IMR-90 (cell line): ENCODE measurements around the gene TCF25. TPM values are rescaled to one million over a fixed set of nuclear protein-coding genes. Genes with fewer than 3 reads are reported as not detected.

Experiments
- ATAC-seq: fragments of 200-7000 bp; cut with Tn5 transposase; 2 replicates; pipeline ENCODE4 v1.9.1; 2020; ENCODE audit warnings: low read depth, mild to moderate bottlenecking, moderate library complexity
- BruUV-seq: library from RNA; stranded (reverse); fragments of 400-500 nt; replicated peaks from 2 replicates; lab custom pipeline; 2021; lab: Mats Ljungman, UMichigan
- CTCF ChIA-PET: fragments of 300-600 bp; formaldehyde crosslinking; extraction: SDS; loops from one replicate; lab custom pipeline; 2021; ENCODE audit warnings: antibody characterized with exemption; lab: Yijun Ruan, JAX
- POLR2A ChIA-PET: fragments of 300-600 bp; sonication (Branson Sonifier 250); formaldehyde crosslinking; loops from one replicate; lab custom pipeline; 2022; ENCODE audit warnings: antibody characterized with exemption; ENCODE audit not compliant: unreplicated experiment; lab: Charles Lee
- DNase-seq: peaks from one replicate; pipeline ENCODE4 v3.0.0; 2013
- H2AFZ ChIP-seq: replicated peaks from 2 replicates; pipeline ENCODE3; 2013; ENCODE audit warnings: low read length, mild to moderate bottlenecking; ENCODE audit not compliant: poor library complexity
- H2AK5ac ChIP-seq: 2 replicates; pipeline ENCODE4 v1.6.1; 2013; ENCODE audit warnings: low read depth, low read length, inconsistent platforms
- H2AK9ac ChIP-seq: replicated peaks from 2 replicates; pipeline ENCODE3; 2013; ENCODE audit warnings: mild to moderate bottlenecking, low read depth, low read length, moderate library complexity; ENCODE audit not compliant: poor library complexity
- H2BK120ac ChIP-seq: 2 replicates; pipeline ENCODE4 v1.6.1; 2013; ENCODE audit warnings: low read depth, low read length, inconsistent platforms
- H2BK15ac ChIP-seq: 3 replicates; pipeline ENCODE4 v1.6.1; 2013; ENCODE audit warnings: low read depth, low read length, inconsistent platforms
- H2BK20ac ChIP-seq: 2 replicates; pipeline ENCODE4 v1.6.1; 2013; ENCODE audit warnings: low read depth, mild to moderate bottlenecking, inconsistent platforms, low read length, moderate library complexity
- H2BK5ac ChIP-seq: 2 replicates; pipeline ENCODE4 v1.6.1; 2013; ENCODE audit warnings: mild to moderate bottlenecking, low read depth, low read length, inconsistent platforms; ENCODE audit not compliant: poor library complexity, severe bottlenecking
- H3K14ac ChIP-seq: replicated peaks from 2 replicates; pipeline ENCODE4 v1.6.1; 2013; ENCODE audit warnings: low read depth, low read length, inconsistent platforms
- H3K18ac ChIP-seq: 2 replicates; pipeline ENCODE4 v1.6.1; 2013; ENCODE audit warnings: low read depth, low read length, control low read depth
- H3K23ac ChIP-seq: 2 replicates; pipeline ENCODE4 v1.6.1; 2013; ENCODE audit warnings: low read depth, low read length, inconsistent platforms
- H3K27ac ChIP-seq: 2 replicates; pipeline ENCODE4 v1.5.1; 2013; ENCODE audit warnings: mild to moderate bottlenecking, control low read depth, low read length; ENCODE audit not compliant: insufficient read depth
- H3K27me3 ChIP-seq: 2 replicates; pipeline ENCODE4 v1.6.1; 2013; ENCODE audit warnings: low read length; ENCODE audit not compliant: control insufficient read depth, insufficient read depth
- H3K36me3 ChIP-seq: 2 replicates; pipeline ENCODE4 v1.6.1; 2013; ENCODE audit warnings: low read length, mixed read lengths; ENCODE audit not compliant: control insufficient read depth, insufficient read depth
- H3K4ac ChIP-seq: 2 replicates; pipeline ENCODE4 v1.6.1; 2013; ENCODE audit warnings: low read depth, low read length, inconsistent platforms
- H3K4me1 ChIP-seq: 2 replicates; pipeline ENCODE4 v1.6.1; 2013; ENCODE audit warnings: low read length, mixed read lengths; ENCODE audit not compliant: control insufficient read depth, insufficient read depth
- H3K4me2 ChIP-seq: 2 replicates; pipeline ENCODE4 v1.6.1; 2013; ENCODE audit warnings: low read depth, mild to moderate bottlenecking, control low read depth, low read length, moderate library complexity
- H3K4me3 ChIP-seq: 2 replicates; pipeline ENCODE4 v1.5.1; 2013; ENCODE audit warnings: low read depth, mild to moderate bottlenecking, control low read depth, low read length, moderate library complexity; ENCODE audit not compliant: insufficient read depth
- H3K56ac ChIP-seq: 2 replicates; pipeline ENCODE4 v1.6.1; 2013; ENCODE audit warnings: low read length, inconsistent platforms; ENCODE audit not compliant: insufficient read depth; ENCODE audit errors: extremely low read depth
- H3K79me1 ChIP-seq, 2 experiments: 2 replicates each; pipeline ENCODE4 v1.6.1; 2013; ENCODE audit warnings: low read length in 2 of 2, inconsistent platforms in 1 of 2, low read depth in 1 of 2
- H3K9ac ChIP-seq: 2 replicates; pipeline ENCODE4 v1.6.1; 2013; ENCODE audit warnings: low read depth, low read length, control low read depth
- H3K9me1 ChIP-seq: 2 replicates; pipeline ENCODE4 v1.6.1; 2013; ENCODE audit warnings: low read length, inconsistent platforms; ENCODE audit not compliant: insufficient read depth
- H3K9me3 ChIP-seq: 2 replicates; pipeline ENCODE4 v1.6.1; 2013; ENCODE audit warnings: low read length; ENCODE audit not compliant: control insufficient read depth, insufficient read depth
- H4K20me1 ChIP-seq: 2 replicates; pipeline ENCODE4 v1.6.1; 2013; ENCODE audit warnings: low read length, inconsistent platforms; ENCODE audit not compliant: insufficient read depth
- H4K5ac ChIP-seq: 2 replicates; pipeline ENCODE4 v1.6.1; 2013; ENCODE audit warnings: mild to moderate bottlenecking, low read depth, low read length, control low read depth
- H4K8ac ChIP-seq, 2 experiments: 2 replicates each; pipeline ENCODE4 v1.6.1; 2013; ENCODE audit warnings: low read depth in 2 of 2, low read length in 2 of 2, control low read depth in 1 of 2, inconsistent platforms in 1 of 2
- H4K91ac ChIP-seq: 2 replicates; pipeline ENCODE4 v1.6.1; 2013; ENCODE audit warnings: low read depth, low read length, inconsistent platforms; ENCODE audit not compliant: insufficient read depth
- CEBPB ChIP-seq: IDR thresholded peaks from 2 replicates; pipeline ENCODE4 v1.6.1; 2012; ENCODE audit warnings: low read depth, low read length, improper control_type of control experiment
- CHD1 ChIP-seq: IDR thresholded peaks from 2 replicates; pipeline ENCODE4 v1.6.1; 2012; ENCODE audit warnings: low read depth, low read length, improper control_type of control experiment
- MAFK ChIP-seq: IDR thresholded peaks from 2 replicates; pipeline ENCODE4 v1.6.1; 2012; ENCODE audit warnings: low read depth, low read length, improper control_type of control experiment
- MAZ ChIP-seq: IDR thresholded peaks from 2 replicates; pipeline ENCODE4 v1.6.1; 2012; ENCODE audit warnings: low read depth, mild to moderate bottlenecking, low read length, improper control_type of control experiment, moderate library complexity, borderline replicate concordance
- MXI1 ChIP-seq: IDR thresholded peaks from 2 replicates; pipeline ENCODE4 v1.6.1; 2012; ENCODE audit warnings: low read depth, mild to moderate bottlenecking, low read length, moderate library complexity, borderline replicate concordance
- NFE2L2 ChIP-seq: fragments of 150-350 bp; IDR thresholded peaks from 2 replicates; pipeline ENCODE4 v1.6.1; 2016; ENCODE audit warnings: low read depth, mild to moderate bottlenecking, low read length
- POLR2A ChIP-seq: IDR thresholded peaks from 2 replicates; pipeline ENCODE4 v1.6.1; 2012; ENCODE audit warnings: mild to moderate bottlenecking, low read depth, low read length
- RAD21 ChIP-seq: IDR thresholded peaks from 2 replicates; pipeline ENCODE4 v1.6.1; 2012; ENCODE audit warnings: low read length, improper control_type of control experiment
- RCOR1 ChIP-seq: IDR thresholded peaks from 2 replicates; pipeline ENCODE4 v1.6.1; 2012; ENCODE audit warnings: mild to moderate bottlenecking, low read length, improper control_type of control experiment; ENCODE audit not compliant: insufficient replicate concordance
- RFX5 ChIP-seq: IDR thresholded peaks from 2 replicates; pipeline ENCODE4 v1.8.0; 2012; ENCODE audit warnings: low read depth, mild to moderate bottlenecking, low read length, moderate library complexity
- SMC3 ChIP-seq: fragments of 150-350 bp; IDR thresholded peaks from 2 replicates; pipeline ENCODE4 v1.6.1; 2016; ENCODE audit warnings: low read depth, mild to moderate bottlenecking, antibody characterized with exemption, low read length, moderate library complexity
- WGBS, 2 experiments: methylation state at CpG; one replicate each; pipeline versions ENCODE4 v1.1.5 to v1.1.7; 2013; ENCODE audit warnings: missing lambda C conversion rate in 2 of 2; ENCODE audit not compliant: insufficient read length in 1 of 2; ENCODE audit errors: extremely low coverage in 2 of 2; 5-methylcytosine and 5-hydroxymethylcytosine counted together
- dilution Hi-C: fragments of 300-500 bp; cut with HindIII; formaldehyde crosslinking; loops from one replicate; pipeline ENCODE4 v1.14.3; 2018; ENCODE audit warnings: low sequenced_read_pairs; ENCODE audit not compliant: unreplicated experiment
- in situ Hi-C: fragments of 300-500 bp; cut with MboI; formaldehyde crosslinking; loops from 3 replicates; pipeline ENCODE4 v1.14.3; 2019; ENCODE audit warnings: low sequenced_read_pairs, inconsistent platforms, mixed read lengths
- intact Hi-C: fragments of 100-400 bp; cut with micrococcal nuclease; formaldehyde crosslinking; loops from 2 replicates; pipeline ENCODE4 v1.10.0; 2022
- polyA plus RNA-seq, 3 experiments: library from polyadenylated mRNA; depleted of rRNA; stranded (reverse); fragments of >200 nt; gene quantifications; 2 replicates each; pipeline ENCODE4 v1.2.3, GENCODE V29; 2012; ENCODE audit warnings: low replicate concordance in 1 of 3
- total RNA-seq: library from RNA; depleted of rRNA; stranded (reverse); fragments of >200 nt; gene quantifications from 2 replicates; pipeline ENCODE4 v1.2.3, GENCODE V29; 2012
- TF ChIP-seq, protein P1 (sequence below): conservative IDR thresholded peaks from 2 replicates; pipeline ENCODE4 v1.5.1; 2012; ENCODE audit warnings: mild to moderate bottlenecking, low read depth, low read length, improper control_type of control experiment
- TF ChIP-seq, protein P2 (sequence below): fragments of 150-350 bp; IDR thresholded peaks from 2 replicates; pipeline ENCODE4 v1.6.1; 2016; ENCODE audit warnings: low read depth, mild to moderate bottlenecking, low read length, moderate library complexity, borderline replicate concordance
- TF ChIP-seq, protein P3 (sequence below): fragments of 150-350 bp; IDR thresholded peaks from 2 replicates; pipeline ENCODE4 v1.6.1; 2017; ENCODE audit warnings: mild to moderate bottlenecking, antibody characterized with exemption, low read length, low read depth

The TCF25 gene
- total and polyA plus RNA-seq, 2 of the 4 experiments (the other 2 are of a cell fraction), result 127 to 184 TPM

DNA sequence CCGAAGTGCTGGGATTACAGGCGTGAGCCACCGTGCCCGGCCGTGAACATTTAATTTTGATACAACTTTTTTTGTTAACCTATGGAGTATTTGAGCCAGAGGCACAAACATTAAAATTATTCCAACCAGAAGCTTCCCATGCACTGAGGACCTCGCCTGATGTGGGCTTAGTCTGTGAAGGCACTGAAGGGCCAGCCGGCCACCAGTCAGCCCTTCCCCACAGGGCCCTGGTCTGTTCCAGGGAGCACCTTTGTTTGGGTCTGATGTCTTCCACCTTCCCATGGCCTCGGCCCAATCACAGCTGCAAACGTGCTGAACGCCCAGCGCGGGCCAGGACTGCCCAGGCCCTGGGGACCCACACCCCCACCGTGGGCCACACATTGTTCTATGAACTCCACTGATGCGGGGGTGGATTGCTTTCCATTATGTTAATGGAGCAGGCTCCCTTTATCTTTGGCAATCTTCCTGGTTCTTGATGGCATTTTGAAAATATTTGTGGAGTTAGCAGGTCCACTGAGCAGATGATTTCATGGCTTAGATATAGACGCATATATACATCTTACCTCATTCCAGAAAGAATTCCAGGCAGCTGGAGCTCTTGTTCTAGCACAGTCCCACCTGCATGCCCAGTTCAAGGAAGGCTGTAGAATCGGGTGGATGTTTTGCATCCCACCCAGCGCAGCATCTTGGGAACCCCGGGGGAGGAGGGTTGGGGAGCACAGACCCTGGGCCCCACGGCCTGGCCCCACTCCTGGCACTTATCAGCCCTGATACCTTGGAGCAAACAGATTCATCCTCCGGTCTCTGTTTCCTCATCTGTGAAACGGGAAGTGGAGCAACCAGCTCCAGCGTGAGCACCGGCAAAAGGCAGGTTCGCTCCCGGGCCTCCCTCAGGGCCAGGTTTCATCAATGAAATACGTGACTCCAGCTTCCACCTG lies 30.7 kb upstream of the TCF25 start:
- DNase-seq, result peak; percentile 71
- H4K8ac ChIP-seq, result no peak overlapping the region
- no peak overlapping the region for H3K14ac ChIP-seq
- H2BK20ac ChIP-seq, result no peak overlapping the region
- H3K79me1 ChIP-seq, result 0 out of 4 replicates have a peak, but pooled peaks cover 0 to 3% of the 10 kb centered on the region in 2 experiments
- H3K9ac ChIP-seq, result no peak overlapping the region
- ChIA-PET POLR2A (no interaction called here), CTCF (no interaction called here)
- H3K4ac ChIP-seq, result no peak overlapping the region
- 83% methylated on average over 12 of the region's 26 CpGs; no CpG with 5 or more reads in 1 of the 2 experiments for WGBS, 2 experiments
- peak overlapping the region; percentile 47 for H2AFZ ChIP-seq
- H4K91ac ChIP-seq, result no peak overlapping the region
- no peak overlapping the region for H3K4me3 ChIP-seq
- no peak for TF ChIP-seq CHD1
- TF ChIP-seq, protein P1, sequence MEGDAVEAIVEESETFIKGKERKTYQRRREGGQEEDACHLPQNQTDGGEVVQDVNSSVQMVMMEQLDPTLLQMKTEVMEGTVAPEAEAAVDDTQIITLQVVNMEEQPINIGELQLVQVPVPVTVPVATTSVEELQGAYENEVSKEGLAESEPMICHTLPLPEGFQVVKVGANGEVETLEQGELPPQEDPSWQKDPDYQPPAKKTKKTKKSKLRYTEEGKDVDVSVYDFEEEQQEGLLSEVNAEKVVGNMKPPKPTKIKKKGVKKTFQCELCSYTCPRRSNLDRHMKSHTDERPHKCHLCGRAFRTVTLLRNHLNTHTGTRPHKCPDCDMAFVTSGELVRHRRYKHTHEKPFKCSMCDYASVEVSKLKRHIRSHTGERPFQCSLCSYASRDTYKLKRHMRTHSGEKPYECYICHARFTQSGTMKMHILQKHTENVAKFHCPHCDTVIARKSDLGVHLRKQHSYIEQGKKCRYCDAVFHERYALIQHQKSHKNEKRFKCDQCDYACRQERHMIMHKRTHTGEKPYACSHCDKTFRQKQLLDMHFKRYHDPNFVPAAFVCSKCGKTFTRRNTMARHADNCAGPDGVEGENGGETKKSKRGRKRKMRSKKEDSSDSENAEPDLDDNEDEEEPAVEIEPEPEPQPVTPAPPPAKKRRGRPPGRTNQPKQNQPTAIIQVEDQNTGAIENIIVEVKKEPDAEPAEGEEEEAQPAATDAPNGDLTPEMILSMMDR, result no peak
- no peak for TF ChIP-seq RFX5
- no peak for TF ChIP-seq NFE2L2
- TF ChIP-seq MXI1, result no peak
- no peak for TF ChIP-seq MAZ
- TF ChIP-seq CEBPB, result no peak
- no peak for TF ChIP-seq MAFK
- no peak for TF ChIP-seq SMC3
- TF ChIP-seq, protein P2, sequence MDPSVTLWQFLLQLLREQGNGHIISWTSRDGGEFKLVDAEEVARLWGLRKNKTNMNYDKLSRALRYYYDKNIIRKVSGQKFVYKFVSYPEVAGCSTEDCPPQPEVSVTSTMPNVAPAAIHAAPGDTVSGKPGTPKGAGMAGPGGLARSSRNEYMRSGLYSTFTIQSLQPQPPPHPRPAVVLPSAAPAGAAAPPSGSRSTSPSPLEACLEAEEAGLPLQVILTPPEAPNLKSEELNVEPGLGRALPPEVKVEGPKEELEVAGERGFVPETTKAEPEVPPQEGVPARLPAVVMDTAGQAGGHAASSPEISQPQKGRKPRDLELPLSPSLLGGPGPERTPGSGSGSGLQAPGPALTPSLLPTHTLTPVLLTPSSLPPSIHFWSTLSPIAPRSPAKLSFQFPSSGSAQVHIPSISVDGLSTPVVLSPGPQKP, result no peak
- no peak for TF ChIP-seq POLR2A
- no peak for TF ChIP-seq RCOR1
- TF ChIP-seq, protein P3, sequence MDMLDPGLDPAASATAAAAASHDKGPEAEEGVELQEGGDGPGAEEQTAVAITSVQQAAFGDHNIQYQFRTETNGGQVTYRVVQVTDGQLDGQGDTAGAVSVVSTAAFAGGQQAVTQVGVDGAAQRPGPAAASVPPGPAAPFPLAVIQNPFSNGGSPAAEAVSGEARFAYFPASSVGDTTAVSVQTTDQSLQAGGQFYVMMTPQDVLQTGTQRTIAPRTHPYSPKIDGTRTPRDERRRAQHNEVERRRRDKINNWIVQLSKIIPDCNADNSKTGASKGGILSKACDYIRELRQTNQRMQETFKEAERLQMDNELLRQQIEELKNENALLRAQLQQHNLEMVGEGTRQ, result no peak
- TF ChIP-seq RAD21, result no peak
- peaks cover 6% of the 10 kb centered on the region; the same call in 1 of the 2 replicates for H3K4me1 ChIP-seq
- peak; percentile 89 for ATAC-seq
- H3K9me1 ChIP-seq, result peaks cover 6% of the 10 kb centered on the region; the same call in 1 of the 2 replicates
- no peak overlapping the region for H2BK15ac ChIP-seq
- no peak overlapping the region for H2BK5ac ChIP-seq
- no peaks in the 10 kb centered on the region for H4K20me1 ChIP-seq
- H3K18ac ChIP-seq, result no peak overlapping the region
- no TSS peak for BruUV-seq
- no peak overlapping the region for H2AK5ac ChIP-seq
- H3K36me3 ChIP-seq, result no peaks in the 10 kb centered on the region
- H3K9me3 ChIP-seq, result no peaks in the 10 kb centered on the region
- peak overlapping the region; percentile 52 for H2AK9ac ChIP-seq
- no peak overlapping the region; the same call in 1 of the 2 replicates for H4K5ac ChIP-seq
- H2BK120ac ChIP-seq, result no peak overlapping the region
- H3K56ac ChIP-seq, result no peak overlapping the region
- no peaks in the 10 kb centered on the region for H3K27me3 ChIP-seq
- no peak overlapping the region for H3K27ac ChIP-seq
- intact Hi-C loops, result no loop called here
- no peak overlapping the region for H3K4me2 ChIP-seq
- in situ Hi-C loops, result no loop called here
- no peak overlapping the region for H3K23ac ChIP-seq
- dilution Hi-C loops, result no loop called here
